Loucy (cell line): ENCODE measurements around the gene TSEN54.

ENCODE experiments used
- EZH2phosphoT487 ChIP-seq: fragments of 200-600 bp; IDR thresholded peaks from 2 replicates; pipeline ENCODE4 v1.6.1; 2018; ENCODE audit warnings: antibody characterized with exemption, mild to moderate bottlenecking, moderate library complexity, borderline replicate concordance
- TF ChIP-seq, protein P1 (sequence below): fragments of 200-600 bp; sonication (generic); conservative IDR thresholded peaks from 2 replicates; pipeline ENCODE4 v1.5.1; 2014; ENCODE audit warnings: mild to moderate bottlenecking, antibody characterized with exemption, low read length

GRCh38 chr17:75472119-75472518 lies 44.2 kb upstream of the TSEN54 start:
- TF ChIP-seq, protein P1, sequence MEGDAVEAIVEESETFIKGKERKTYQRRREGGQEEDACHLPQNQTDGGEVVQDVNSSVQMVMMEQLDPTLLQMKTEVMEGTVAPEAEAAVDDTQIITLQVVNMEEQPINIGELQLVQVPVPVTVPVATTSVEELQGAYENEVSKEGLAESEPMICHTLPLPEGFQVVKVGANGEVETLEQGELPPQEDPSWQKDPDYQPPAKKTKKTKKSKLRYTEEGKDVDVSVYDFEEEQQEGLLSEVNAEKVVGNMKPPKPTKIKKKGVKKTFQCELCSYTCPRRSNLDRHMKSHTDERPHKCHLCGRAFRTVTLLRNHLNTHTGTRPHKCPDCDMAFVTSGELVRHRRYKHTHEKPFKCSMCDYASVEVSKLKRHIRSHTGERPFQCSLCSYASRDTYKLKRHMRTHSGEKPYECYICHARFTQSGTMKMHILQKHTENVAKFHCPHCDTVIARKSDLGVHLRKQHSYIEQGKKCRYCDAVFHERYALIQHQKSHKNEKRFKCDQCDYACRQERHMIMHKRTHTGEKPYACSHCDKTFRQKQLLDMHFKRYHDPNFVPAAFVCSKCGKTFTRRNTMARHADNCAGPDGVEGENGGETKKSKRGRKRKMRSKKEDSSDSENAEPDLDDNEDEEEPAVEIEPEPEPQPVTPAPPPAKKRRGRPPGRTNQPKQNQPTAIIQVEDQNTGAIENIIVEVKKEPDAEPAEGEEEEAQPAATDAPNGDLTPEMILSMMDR = no peak
- TF ChIP-seq EZH2phosphoT487 = no peak
